ENCODE data around the gene PTPRG. TPM values are rescaled to one million over a fixed set of nuclear protein-coding genes. Genes with fewer than 3 reads are reported as not detected.

Gene PTPRG
- polyA plus RNA-seq, 3 donors = not detected

DNA sequence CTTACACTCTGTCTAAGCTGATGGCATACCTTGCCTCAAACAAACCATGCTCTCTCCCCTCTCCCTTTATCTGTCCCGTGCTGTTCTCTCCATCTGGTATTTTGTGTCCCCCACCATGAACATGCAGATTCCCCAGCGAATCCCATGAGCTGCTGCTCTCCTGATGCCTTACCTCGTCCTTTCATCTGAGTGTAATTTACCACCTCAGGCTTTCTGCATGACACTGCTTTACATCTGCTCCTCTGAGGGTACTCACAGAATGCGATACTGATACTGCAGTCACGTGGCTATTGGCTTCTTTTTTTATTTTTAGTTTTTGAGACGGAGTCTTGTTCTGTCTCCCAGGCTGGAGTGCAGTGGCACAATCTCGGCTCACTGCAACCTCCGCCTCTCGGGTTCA is 341.7 kb downstream of the PTPRG start:
- no peak overlapping the region for H3K9ac ChIP-seq (ENCODE audit: insufficient read depth, low read length, poor library complexity, severe bottlenecking)
- no peaks in the 10 kb centered on the region for H4K20me1 ChIP-seq (ENCODE audit: insufficient read depth, low read length)
- H2AFZ ChIP-seq (ENCODE audit: insufficient read depth, low read depth, low read length, poor library complexity, severe bottlenecking) = no peak overlapping the region
- H3K4me1 ChIP-seq (ENCODE audit: control insufficient read depth in 1 of 2, insufficient read depth in 2 of 2, low read length in 2 of 2) = no peaks in the 10 kb centered on the region
- peaks cover 0 to under 1% (median 0%) of the 10 kb centered on the region in 7 donors for H3K9me3 Mint-ChIP-seq
- H3K27ac ChIP-seq (ENCODE audit: low read depth in 1 of 2, low read length in 2 of 2) = no peak overlapping the region
- peaks cover 0 to 6% (median 1%) of the 10 kb centered on the region in 3 donors for H3K27me3 Mint-ChIP-seq (ENCODE audit: low read depth in 3 of 3)
- H3K9me3 ChIP-seq (replicated peaks in 1 of 2; ENCODE audit: control insufficient read depth in 1 of 2, insufficient read depth in 1 of 2, low read length in 2 of 2) = no peaks in the 10 kb centered on the region
- WGBS (ENCODE audit: insufficient coverage) = 93% methylated on average over 9 of the region's 9 CpGs
- no peak for DNase-seq
- H3K4me3 ChIP-seq (replicated peaks in 1 of 3; ENCODE audit: low read depth in 2 of 3, low read length in 3 of 3) = no peak overlapping the region
- no peak overlapping the region for H3K4me3 Mint-ChIP-seq
- H3K27ac Mint-ChIP-seq = no peak overlapping the region
- intact Hi-C loops (cut with micrococcal nuclease) = no loop called here
- no peaks in the 10 kb centered on the region for H3K36me3 Mint-ChIP-seq
- H3K27me3 ChIP-seq (ENCODE audit: control insufficient read depth in 2 of 2, insufficient read depth in 2 of 2, low read length in 2 of 2) = no peaks in the 10 kb centered on the region
- no peaks in the 10 kb centered on the region for H3K36me3 ChIP-seq (replicated peaks in 1 of 2; ENCODE audit: control insufficient read depth in 1 of 2, insufficient read depth in 2 of 2, low read length in 2 of 2)
- H3K79me2 ChIP-seq (ENCODE audit: insufficient read depth, low read length) = no peaks in the 10 kb centered on the region
- no peak overlapping the region for H3K4me2 ChIP-seq (replicated peaks; ENCODE audit: extremely low read depth, low read length, poor library complexity, severe bottlenecking)
- TF ChIP-seq, protein P1, sequence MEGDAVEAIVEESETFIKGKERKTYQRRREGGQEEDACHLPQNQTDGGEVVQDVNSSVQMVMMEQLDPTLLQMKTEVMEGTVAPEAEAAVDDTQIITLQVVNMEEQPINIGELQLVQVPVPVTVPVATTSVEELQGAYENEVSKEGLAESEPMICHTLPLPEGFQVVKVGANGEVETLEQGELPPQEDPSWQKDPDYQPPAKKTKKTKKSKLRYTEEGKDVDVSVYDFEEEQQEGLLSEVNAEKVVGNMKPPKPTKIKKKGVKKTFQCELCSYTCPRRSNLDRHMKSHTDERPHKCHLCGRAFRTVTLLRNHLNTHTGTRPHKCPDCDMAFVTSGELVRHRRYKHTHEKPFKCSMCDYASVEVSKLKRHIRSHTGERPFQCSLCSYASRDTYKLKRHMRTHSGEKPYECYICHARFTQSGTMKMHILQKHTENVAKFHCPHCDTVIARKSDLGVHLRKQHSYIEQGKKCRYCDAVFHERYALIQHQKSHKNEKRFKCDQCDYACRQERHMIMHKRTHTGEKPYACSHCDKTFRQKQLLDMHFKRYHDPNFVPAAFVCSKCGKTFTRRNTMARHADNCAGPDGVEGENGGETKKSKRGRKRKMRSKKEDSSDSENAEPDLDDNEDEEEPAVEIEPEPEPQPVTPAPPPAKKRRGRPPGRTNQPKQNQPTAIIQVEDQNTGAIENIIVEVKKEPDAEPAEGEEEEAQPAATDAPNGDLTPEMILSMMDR (IDR thresholded peaks at IDR 0.05) = no peak
- peaks cover 1% of the 10 kb centered on the region for H3K4me1 Mint-ChIP-seq

DNA sequence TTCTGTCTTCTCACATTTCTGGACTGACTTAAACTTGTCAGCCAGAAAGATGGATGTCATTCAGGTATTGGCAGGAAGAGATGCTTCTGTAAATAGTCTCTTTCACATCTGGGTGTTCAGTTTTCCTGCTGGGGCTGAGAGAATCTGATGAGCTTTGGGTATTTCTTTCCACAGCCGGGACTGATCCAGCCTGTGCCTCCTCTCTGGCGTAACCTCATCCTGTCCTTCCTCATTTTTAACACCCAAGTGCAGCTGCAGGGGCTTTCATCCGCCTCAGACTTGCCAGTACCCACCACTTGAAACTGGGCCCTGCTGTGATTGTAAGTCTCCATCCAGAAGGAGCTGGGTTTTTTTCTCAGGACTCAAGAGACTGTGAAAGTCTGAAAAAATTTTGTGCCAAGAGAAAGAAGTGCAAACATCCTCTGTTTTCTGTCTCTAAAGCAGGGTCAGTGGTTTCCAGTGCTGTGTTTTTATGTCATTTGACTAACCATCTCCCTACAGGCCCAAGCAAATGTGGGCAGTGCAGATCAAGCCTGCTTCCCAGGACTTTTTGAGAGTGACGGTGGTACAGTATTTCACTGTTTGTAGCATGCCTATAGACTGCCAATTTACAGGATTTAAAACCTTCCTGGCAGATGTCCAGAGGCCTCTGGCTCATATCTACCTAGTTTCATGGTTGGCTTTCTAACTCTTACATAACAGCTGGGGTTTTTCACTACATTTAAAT is 342.7 kb downstream of the PTPRG start:
- Mint-ChIP-seq H3K4me3 (no peak overlapping the region), H3K36me3 (no peaks in the 10 kb centered on the region), H3K9me3 (peaks cover 0 to 2% (median 0%) of the 10 kb centered on the region in 7 donors), H3K4me1 (peaks cover 1% of the 10 kb centered on the region), H3K27me3 (ENCODE audit: low read depth in 3 of 3) (peaks cover 0 to 6% (median 1%) of the 10 kb centered on the region in 3 donors), H3K27ac (no peak overlapping the region)
- Histone ChIP-seq H3K9me3 (replicated peaks in 1 of 2; ENCODE audit: control insufficient read depth in 1 of 2, insufficient read depth in 1 of 2, low read length in 2 of 2) (no peaks in the 10 kb centered on the region), H3K4me3 (replicated peaks in 1 of 3; ENCODE audit: low read depth in 2 of 3, low read length in 3 of 3) (no peak overlapping the region), H3K9ac (ENCODE audit: insufficient read depth, low read length, poor library complexity, severe bottlenecking) (no peak overlapping the region), H4K20me1 (ENCODE audit: insufficient read depth, low read length) (no peaks in the 10 kb centered on the region), H3K4me2 (replicated peaks; ENCODE audit: extremely low read depth, low read length, poor library complexity, severe bottlenecking) (no peak overlapping the region), H3K36me3 (replicated peaks in 1 of 2; ENCODE audit: control insufficient read depth in 1 of 2, insufficient read depth in 2 of 2, low read length in 2 of 2) (no peaks in the 10 kb centered on the region), H3K79me2 (ENCODE audit: insufficient read depth, low read length) (no peaks in the 10 kb centered on the region), H2AFZ (ENCODE audit: insufficient read depth, low read depth, low read length, poor library complexity, severe bottlenecking) (no peak overlapping the region), H3K4me1 (ENCODE audit: control insufficient read depth in 1 of 2, insufficient read depth in 2 of 2, low read length in 2 of 2) (no peaks in the 10 kb centered on the region), H3K27ac (ENCODE audit: low read depth in 1 of 2, low read length in 2 of 2) (no peak overlapping the region), H3K27me3 (ENCODE audit: control insufficient read depth in 2 of 2, insufficient read depth in 2 of 2, low read length in 2 of 2) (no peaks in the 10 kb centered on the region)
- intact Hi-C loops (cut with micrococcal nuclease) = no loop called here
- 20% methylated on average over 2 of the region's 4 CpGs for WGBS (ENCODE audit: insufficient coverage)
- DNase-seq = no peak
- TF ChIP-seq, protein P1 (IDR thresholded peaks at IDR 0.05) = no peak
